ENCODE measurements around the gene KTN1.

The KTN1 gene, protein sequence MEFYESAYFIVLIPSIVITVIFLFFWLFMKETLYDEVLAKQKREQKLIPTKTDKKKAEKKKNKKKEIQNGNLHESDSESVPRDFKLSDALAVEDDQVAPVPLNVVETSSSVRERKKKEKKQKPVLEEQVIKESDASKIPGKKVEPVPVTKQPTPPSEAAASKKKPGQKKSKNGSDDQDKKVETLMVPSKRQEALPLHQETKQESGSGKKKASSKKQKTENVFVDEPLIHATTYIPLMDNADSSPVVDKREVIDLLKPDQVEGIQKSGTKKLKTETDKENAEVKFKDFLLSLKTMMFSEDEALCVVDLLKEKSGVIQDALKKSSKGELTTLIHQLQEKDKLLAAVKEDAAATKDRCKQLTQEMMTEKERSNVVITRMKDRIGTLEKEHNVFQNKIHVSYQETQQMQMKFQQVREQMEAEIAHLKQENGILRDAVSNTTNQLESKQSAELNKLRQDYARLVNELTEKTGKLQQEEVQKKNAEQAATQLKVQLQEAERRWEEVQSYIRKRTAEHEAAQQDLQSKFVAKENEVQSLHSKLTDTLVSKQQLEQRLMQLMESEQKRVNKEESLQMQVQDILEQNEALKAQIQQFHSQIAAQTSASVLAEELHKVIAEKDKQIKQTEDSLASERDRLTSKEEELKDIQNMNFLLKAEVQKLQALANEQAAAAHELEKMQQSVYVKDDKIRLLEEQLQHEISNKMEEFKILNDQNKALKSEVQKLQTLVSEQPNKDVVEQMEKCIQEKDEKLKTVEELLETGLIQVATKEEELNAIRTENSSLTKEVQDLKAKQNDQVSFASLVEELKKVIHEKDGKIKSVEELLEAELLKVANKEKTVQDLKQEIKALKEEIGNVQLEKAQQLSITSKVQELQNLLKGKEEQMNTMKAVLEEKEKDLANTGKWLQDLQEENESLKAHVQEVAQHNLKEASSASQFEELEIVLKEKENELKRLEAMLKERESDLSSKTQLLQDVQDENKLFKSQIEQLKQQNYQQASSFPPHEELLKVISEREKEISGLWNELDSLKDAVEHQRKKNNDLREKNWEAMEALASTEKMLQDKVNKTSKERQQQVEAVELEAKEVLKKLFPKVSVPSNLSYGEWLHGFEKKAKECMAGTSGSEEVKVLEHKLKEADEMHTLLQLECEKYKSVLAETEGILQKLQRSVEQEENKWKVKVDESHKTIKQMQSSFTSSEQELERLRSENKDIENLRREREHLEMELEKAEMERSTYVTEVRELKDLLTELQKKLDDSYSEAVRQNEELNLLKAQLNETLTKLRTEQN (N-terminal part only)

DNA sequence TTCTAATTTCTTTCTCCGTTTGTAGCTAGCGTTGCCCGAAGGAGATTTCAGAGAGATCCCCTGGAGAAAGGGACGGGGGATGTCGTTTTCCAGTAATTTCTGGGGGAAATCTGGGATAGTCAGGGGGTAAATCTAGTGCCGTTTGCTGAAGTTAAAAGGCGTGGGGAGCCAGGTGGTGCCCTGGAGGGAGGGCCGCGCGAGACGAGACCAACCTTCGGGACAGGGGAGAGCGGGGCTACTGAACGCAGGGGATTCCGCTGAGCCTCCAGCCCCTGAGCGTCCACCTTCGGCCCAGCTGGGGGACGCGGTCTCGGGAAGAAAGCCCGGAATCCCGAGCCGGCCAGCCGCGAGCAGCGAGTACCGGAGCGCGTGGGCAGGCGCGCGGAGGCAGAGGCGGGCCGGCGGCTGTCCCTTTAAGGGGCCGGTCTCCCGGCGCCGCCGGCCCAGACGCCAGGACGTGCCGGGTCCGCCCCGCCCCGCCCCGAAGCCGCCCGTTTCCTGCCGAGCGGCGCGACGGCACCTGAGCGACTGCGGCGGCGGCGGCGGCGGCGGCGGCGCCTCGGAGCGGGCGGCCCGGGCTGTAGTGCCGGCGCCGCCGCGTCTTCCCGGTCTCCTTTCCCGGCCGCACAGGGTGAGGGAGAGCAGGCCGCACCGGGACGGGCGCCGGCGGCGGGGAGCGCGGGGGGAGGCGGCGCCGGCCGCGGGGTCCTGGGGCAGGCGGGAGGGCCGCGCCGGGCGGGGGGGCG is at the start of gene KTN1:
Gene KTN1, plus strand, starts transcription at position 484 of the 746 bp plus-strand sequence. CDS start 31,842 bp downstream, outside the sequence.
- DNase-seq (ENCODE audit: low spot score), result peak; percentile 84

GRCh38 chr14:55530464-55530863 is 49.5 kb upstream of the KTN1 start:
- DNase-seq (ENCODE audit: low spot score), result no peak

GRCh38 chr14:55532645-55533344 is 47.2 kb upstream of the KTN1 start:
- no peak for DNase-seq (ENCODE audit: low spot score)

- no peak for DNase-seq (ENCODE audit: low spot score)
These were observed 46.0 kb upstream of the KTN1 start for GRCh38 chr14:55533960-55534359.

DNA sequence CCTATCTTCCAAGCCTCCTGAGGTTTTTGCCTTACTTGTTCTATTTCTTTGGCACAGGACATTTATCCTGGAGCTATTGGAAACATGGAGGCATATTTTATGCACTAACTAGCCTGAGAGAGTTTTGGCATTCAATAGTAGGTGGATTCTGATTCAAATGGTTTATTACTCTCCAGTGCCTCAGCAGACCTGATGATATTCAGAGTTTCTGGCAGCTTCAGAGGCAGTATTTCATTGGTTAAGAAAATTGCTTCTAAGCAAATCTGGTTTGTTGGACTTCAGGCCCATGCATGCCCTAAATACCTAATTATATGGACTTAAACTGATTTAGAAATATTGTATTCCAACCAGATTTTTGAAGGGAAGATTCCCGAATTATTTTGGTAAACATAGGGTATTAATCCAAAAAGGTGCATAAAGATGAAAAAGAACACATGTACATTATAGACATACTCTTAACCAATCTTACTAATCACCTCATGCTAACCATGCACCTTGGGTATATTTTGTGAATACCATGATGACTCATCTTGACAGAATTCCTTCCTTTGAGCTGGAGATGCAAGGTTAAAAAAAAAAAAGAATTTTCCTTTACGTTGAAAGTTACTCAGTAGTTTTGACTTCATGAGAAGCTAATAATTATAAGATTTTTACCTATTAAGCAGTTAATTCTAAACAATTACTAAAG is 44.3 kb upstream of the KTN1 start:
- no peak for DNase-seq (ENCODE audit: low spot score)

GRCh38 chr14:55536204-55536708 is 43.8 kb upstream of the KTN1 start:
- DNase-seq (ENCODE audit: low spot score), result no peak

DNA sequence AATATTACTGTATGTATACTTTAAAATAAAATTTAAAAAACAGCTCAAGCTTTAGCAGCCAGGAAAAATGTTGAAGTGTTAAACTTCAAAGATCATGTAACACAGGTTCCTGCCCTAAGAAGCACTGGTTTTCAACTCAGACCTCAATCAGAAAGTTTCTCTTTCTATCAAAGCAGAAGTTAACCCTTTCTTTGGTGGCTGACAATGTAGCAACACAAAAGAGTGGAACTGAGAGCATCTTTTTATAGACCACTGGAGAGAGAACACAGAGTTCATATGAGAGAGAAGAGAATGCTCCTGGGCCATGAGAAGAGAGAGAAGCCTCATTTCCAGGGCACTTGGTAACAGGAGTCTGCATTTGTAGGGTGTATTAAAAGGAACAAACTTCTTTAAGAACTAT is 42.2 kb upstream of the KTN1 start:
- no peak for DNase-seq (ENCODE audit: low spot score)

GRCh38 chr14:55539975-55540374 is 40.0 kb upstream of the KTN1 start:
- no peak for DNase-seq (ENCODE audit: low spot score)

GRCh38 chr14:55540847-55541773 is 38.9 kb upstream of the KTN1 start:
- no peak for DNase-seq (ENCODE audit: low spot score)

DNA sequence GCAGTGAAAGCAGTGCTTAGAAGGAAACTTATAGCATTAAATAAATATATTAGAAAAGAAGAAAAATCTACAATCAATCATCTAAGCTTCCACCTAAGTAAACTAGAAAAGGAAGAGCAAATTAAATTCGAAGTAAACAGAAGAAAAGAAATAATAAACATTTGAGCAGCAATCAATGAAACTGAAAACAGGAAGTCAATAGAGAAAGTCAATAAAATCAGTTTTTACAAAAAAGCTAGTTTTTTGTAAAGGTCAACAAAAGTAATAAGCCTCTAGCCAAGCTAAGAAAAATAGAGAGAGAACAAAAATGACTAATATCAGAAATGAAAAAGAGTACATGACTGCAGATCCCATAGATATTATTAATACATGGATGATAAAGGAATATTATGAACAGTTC is 34.2 kb upstream of the KTN1 start:
- DNase-seq (ENCODE audit: low spot score), result no peak

DNA sequence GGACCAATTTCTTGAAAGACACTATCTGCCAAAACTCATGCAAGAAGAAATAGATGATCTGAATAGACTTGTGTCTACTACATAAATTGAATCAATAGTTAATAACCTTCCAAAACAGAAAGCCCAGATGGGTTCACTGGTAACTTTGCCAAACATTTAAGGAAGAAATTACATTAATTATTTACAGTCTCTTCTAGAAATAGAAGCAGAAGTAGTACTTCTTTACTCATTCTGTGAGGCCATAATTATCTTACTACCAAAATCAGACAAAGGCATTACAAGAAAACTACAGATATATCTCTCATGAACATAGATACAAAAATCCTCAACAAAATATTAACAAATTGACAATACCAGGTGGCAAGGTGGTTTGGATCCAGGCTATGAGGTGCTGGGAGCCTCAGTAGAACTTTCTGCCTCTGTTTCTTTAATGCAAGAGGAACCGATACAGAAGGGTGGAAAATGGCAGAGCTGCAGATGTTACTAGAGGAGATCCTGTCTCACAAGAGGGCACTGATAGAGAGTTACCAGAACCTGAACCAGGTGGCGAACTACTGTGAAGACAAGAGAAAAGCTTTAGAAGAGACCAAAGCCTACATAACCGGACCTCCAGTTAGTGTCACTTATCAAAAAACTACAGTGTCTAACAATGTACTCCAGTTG is 33.7 kb upstream of the KTN1 start:
- DNase-seq (ENCODE audit: low spot score), result no peak

- DNase-seq (ENCODE audit: low spot score), result no peak
These were observed 32.2 kb upstream of the KTN1 start for GRCh38 chr14:55547650-55548315.

GRCh38 chr14:55553791-55554190 is 26.2 kb upstream of the KTN1 start:
- no peak for DNase-seq (ENCODE audit: low spot score)

DNA sequence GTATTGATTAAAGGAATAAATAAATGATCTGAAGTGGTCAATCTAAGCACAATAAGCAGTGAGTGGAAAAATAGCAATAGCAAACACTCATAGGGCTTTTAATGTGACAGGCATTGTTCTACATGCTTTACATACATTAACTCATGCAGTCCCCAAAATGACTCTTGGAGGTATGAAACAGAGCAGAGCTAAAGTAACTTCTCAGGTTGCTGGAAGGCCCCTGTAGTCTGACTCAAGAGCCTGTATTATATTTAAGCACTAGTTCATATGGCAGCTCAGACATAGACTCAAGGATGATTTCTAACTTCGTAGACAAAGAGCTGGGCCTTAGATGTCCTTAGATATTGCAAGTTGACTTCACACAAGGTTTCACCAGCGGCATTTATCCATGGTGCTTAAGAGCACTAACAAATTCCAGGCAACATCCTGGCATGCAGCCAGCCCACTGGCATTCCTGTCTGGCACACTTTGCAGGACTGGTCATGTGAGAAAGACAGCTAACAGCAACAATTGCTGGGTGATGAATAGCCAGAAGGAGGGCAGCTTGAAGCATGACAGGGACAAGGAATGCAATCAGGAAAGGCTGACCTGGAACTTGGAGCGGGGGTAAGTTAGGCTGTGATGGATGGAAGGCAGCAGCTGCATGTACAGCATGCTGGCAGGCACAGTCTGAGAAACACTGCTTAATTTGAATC is 22.9 kb upstream of the KTN1 start:
- no peak for DNase-seq (ENCODE audit: low spot score)

DNA sequence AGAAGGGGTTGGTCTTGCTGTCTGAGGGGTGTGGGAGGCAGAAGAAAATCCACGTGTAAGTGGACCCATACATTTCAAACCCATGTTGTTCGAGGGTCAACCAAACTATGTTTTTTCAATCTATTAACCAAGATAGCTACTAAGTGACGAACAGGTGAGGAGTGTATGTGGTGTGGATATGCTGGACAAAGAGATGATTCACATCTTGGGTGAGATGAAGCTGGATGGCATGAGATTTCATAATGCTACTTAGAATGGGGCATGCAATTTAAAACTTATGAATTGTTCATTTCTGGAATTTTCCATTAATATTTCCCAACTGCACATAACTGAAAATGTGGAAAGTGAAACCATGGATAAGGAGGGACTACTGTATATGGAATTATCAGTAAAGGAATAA is 17.9 kb upstream of the KTN1 start:
- no peak for DNase-seq (ENCODE audit: low spot score)

- no peak for DNase-seq (ENCODE audit: low spot score)
These were observed 11.4 kb upstream of the KTN1 start for GRCh38 chr14:55568618-55569017.

Measured in hematopoietic multipotent progenitor cell treated with erythropoietin and hydrocortisone succinate and interleukin-3 and kit ligand, for 15 days (in vitro differentiated cells).